ENCODE data around the gene MAD1L1.

The MAD1L1 gene

DNA sequence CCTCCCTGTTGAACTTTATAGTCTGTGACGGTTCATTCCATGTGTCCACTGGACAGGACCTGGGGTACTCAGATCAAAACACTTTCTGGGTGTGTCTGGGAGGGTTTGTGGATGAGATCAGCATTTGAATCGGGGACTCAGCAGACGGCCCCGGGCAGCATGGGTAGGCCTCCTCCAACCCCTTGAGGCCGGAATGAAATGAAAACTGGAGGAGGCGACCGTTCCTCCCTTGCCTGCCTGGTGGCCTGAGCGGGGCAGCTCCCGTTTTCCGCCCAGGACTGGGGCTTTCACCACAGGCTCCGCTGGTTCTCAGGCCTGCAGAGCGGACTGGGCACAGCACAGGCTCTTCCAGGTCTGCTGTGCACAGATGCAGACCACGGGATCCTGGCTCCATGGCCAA, 247.7 kb downstream of the MAD1L1 start:
- H3K4me2 ChIP-seq (ENCODE audit: low read length, poor library complexity, severe bottlenecking): no peak overlapping the region
- no peak overlapping the region for H3K14ac ChIP-seq (ENCODE audit: low read length in 2 of 2)
- no peak overlapping the region for H2AFZ ChIP-seq (ENCODE audit: low read depth, low read length)
- no peak overlapping the region for H2BK15ac ChIP-seq (ENCODE audit: low read depth, poor library complexity, severe bottlenecking)
- no peak overlapping the region for H3K4ac ChIP-seq (ENCODE audit: low read depth in 1 of 2, low read length in 2 of 2)
- no peak overlapping the region for H3K27ac ChIP-seq (ENCODE audit: low read length, poor library complexity, severe bottlenecking)
- no peaks in the 10 kb centered on the region for H3K9me3 ChIP-seq (ENCODE audit: control insufficient read depth, low read length)
- WGBS: 93% methylated on average over 13 of the region's 13 CpGs
- H2BK120ac ChIP-seq (ENCODE audit: low read depth, low read length): no peak overlapping the region
- H4K91ac ChIP-seq (ENCODE audit: low read length): no peak overlapping the region
- H2BK5ac ChIP-seq (ENCODE audit: low read depth, low read length, poor library complexity, severe bottlenecking): no peak overlapping the region
- H3K79me1 ChIP-seq (replicated peaks; ENCODE audit: low read length, poor library complexity, severe bottlenecking): peaks cover 12% of the 10 kb centered on the region
- peaks cover 2% of the 10 kb centered on the region for H3K4me1 ChIP-seq (ENCODE audit: control insufficient read depth, insufficient read depth, low read depth, low read length)
- no peaks in the 10 kb centered on the region for H3K27me3 ChIP-seq (ENCODE audit: control insufficient read depth in 1 of 2, insufficient read depth in 1 of 2, low read length in 2 of 2)
- no peak overlapping the region for H3K4me3 ChIP-seq (ENCODE audit: insufficient read depth in 1 of 2, low read depth in 1 of 2, low read length in 2 of 2)
- H3K36me3 ChIP-seq (ENCODE audit: control insufficient read depth in 1 of 2, insufficient read depth in 2 of 2, low read depth in 1 of 2, low read length in 2 of 2): peaks cover 10 to 41% of the 10 kb centered on the region in 2 experiments
- H4K8ac ChIP-seq (ENCODE audit: low read length): no peak overlapping the region
- no peak overlapping the region for H2BK12ac ChIP-seq (ENCODE audit: low read length in 2 of 2)
- no peak overlapping the region for H2AK5ac ChIP-seq (ENCODE audit: low read length, severe bottlenecking)
- no peak for DNase-seq
- no peak overlapping the region for H3K23ac ChIP-seq (ENCODE audit: low read length in 2 of 2)
- H3K18ac ChIP-seq (ENCODE audit: low read depth in 1 of 2, low read length in 2 of 2): no peak overlapping the region
- no peak overlapping the region for H3K9ac ChIP-seq (ENCODE audit: low read length)

DNA sequence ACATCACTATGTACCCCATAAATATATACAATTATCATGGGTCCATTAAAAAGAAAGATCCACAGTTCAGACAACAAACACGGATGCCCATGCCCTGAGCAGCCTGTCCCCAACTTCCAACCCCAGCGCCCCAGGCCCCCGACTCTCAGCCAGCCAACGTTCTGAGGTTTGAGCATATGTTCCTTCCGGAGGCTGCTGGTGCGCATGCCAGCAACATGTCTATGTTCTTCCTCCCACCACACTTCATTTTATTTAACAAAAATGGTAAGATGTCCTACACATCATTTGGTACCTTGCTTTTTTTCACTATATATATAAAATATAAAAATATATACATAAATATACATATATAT, 250.9 kb downstream of the MAD1L1 start:
- H2AFZ ChIP-seq (ENCODE audit: low read depth, low read length): no peak overlapping the region
- H2BK120ac ChIP-seq (ENCODE audit: low read depth, low read length): no peak overlapping the region
- H3K4me3 ChIP-seq (ENCODE audit: insufficient read depth in 1 of 2, low read depth in 1 of 2, low read length in 2 of 2): no peak overlapping the region
- no peak overlapping the region for H3K18ac ChIP-seq (ENCODE audit: low read depth in 1 of 2, low read length in 2 of 2)
- no peak overlapping the region for H2BK5ac ChIP-seq (ENCODE audit: low read depth, low read length, poor library complexity, severe bottlenecking)
- H3K9me3 ChIP-seq (ENCODE audit: control insufficient read depth, low read length): no peaks in the 10 kb centered on the region
- H3K14ac ChIP-seq (ENCODE audit: low read length in 2 of 2): no peak overlapping the region
- no peak overlapping the region for H2BK12ac ChIP-seq (ENCODE audit: low read length in 2 of 2)
- H3K4me1 ChIP-seq (ENCODE audit: control insufficient read depth, insufficient read depth, low read depth, low read length): peaks cover 2% of the 10 kb centered on the region
- DNase-seq: no peak
- no peak overlapping the region for H3K9ac ChIP-seq (ENCODE audit: low read length)
- H3K27me3 ChIP-seq (ENCODE audit: control insufficient read depth in 1 of 2, insufficient read depth in 1 of 2, low read length in 2 of 2): no peaks in the 10 kb centered on the region
- peaks cover 2% of the 10 kb centered on the region for H3K79me1 ChIP-seq (replicated peaks; ENCODE audit: low read length, poor library complexity, severe bottlenecking)
- H3K4me2 ChIP-seq (ENCODE audit: low read length, poor library complexity, severe bottlenecking): no peak overlapping the region
- H4K91ac ChIP-seq (ENCODE audit: low read length): no peak overlapping the region
- H2BK15ac ChIP-seq (ENCODE audit: low read depth, poor library complexity, severe bottlenecking): no peak overlapping the region
- WGBS: 96% methylated on average over 5 of the region's 6 CpGs
- no peak overlapping the region for H4K8ac ChIP-seq (ENCODE audit: low read length)
- no peak overlapping the region for H2AK5ac ChIP-seq (ENCODE audit: low read length, severe bottlenecking)
- no peak overlapping the region for H3K23ac ChIP-seq (ENCODE audit: low read length in 2 of 2)
- H3K4ac ChIP-seq (ENCODE audit: low read depth in 1 of 2, low read length in 2 of 2): no peak overlapping the region
- H3K36me3 ChIP-seq (ENCODE audit: control insufficient read depth in 1 of 2, insufficient read depth in 2 of 2, low read depth in 1 of 2, low read length in 2 of 2): peaks cover 20 to 48% of the 10 kb centered on the region in 2 experiments
- H3K27ac ChIP-seq (ENCODE audit: low read length, poor library complexity, severe bottlenecking): no peak overlapping the region

DNA sequence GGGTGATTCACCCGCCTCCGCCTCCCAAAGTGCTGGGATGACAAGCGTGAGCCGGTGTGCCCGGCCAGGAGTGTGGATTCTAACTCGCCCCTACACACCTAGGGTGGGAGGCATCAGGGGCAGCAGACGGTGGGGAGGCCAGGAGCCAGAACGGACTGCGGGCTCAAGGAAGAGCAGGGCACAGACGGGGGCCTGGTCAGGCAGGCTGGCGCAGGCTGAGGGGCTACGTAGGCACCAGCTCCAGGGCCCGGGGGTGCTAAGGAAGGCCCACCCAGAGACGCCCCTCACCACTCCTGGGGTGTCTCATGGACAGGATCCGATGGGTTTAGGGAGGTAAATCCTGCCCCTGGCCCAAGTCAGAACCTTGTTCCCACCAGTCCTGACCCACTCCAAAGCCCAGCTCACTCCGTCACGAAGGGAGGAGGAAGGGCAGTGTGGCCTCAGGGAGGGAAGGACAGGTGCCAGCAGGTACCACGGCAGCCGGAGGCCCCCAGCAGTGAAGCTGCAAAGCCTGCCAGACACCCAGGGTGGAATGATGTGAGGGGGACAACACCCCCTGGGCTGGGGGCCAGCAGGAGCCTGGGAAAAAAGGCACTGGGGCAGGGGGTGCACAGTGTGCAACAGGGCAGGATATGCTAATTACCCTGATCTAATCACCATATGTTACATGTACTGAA, 251.4 kb downstream of the MAD1L1 start:
- Histone ChIP-seq H4K8ac (ENCODE audit: low read length) (no peak overlapping the region), H2BK5ac (ENCODE audit: low read depth, low read length, poor library complexity, severe bottlenecking) (no peak overlapping the region), H3K18ac (ENCODE audit: low read depth in 1 of 2, low read length in 2 of 2) (no peak overlapping the region), H3K36me3 (ENCODE audit: control insufficient read depth in 1 of 2, insufficient read depth in 2 of 2, low read depth in 1 of 2, low read length in 2 of 2) (peaks cover 20 to 47% of the 10 kb centered on the region in 2 experiments), H2BK12ac (ENCODE audit: low read length in 2 of 2) (no peak overlapping the region), H3K4me3 (ENCODE audit: insufficient read depth in 1 of 2, low read depth in 1 of 2, low read length in 2 of 2) (no peak overlapping the region), H3K23ac (ENCODE audit: low read length in 2 of 2) (no peak overlapping the region), H4K91ac (ENCODE audit: low read length) (no peak overlapping the region), H2AFZ (ENCODE audit: low read depth, low read length) (no peak overlapping the region), H3K4me2 (ENCODE audit: low read length, poor library complexity, severe bottlenecking) (no peak overlapping the region), H3K79me1 (replicated peaks; ENCODE audit: low read length, poor library complexity, severe bottlenecking) (peaks cover 2% of the 10 kb centered on the region), H3K27me3 (ENCODE audit: control insufficient read depth in 1 of 2, insufficient read depth in 1 of 2, low read length in 2 of 2) (no peaks in the 10 kb centered on the region), H3K9me3 (ENCODE audit: control insufficient read depth, low read length) (no peaks in the 10 kb centered on the region), H3K4ac (ENCODE audit: low read depth in 1 of 2, low read length in 2 of 2) (no peak overlapping the region), H3K14ac (ENCODE audit: low read length in 2 of 2) (no peak overlapping the region), H3K4me1 (ENCODE audit: control insufficient read depth, insufficient read depth, low read depth, low read length) (peaks cover 2% of the 10 kb centered on the region), H2BK120ac (ENCODE audit: low read depth, low read length) (no peak overlapping the region), H3K9ac (ENCODE audit: low read length) (no peak overlapping the region), H3K27ac (ENCODE audit: low read length, poor library complexity, severe bottlenecking) (no peak overlapping the region), H2BK15ac (ENCODE audit: low read depth, poor library complexity, severe bottlenecking) (no peak overlapping the region), H2AK5ac (ENCODE audit: low read length, severe bottlenecking) (no peak overlapping the region)
- WGBS: 92% methylated on average over 19 of the region's 19 CpGs
- no peak for DNase-seq

DNA sequence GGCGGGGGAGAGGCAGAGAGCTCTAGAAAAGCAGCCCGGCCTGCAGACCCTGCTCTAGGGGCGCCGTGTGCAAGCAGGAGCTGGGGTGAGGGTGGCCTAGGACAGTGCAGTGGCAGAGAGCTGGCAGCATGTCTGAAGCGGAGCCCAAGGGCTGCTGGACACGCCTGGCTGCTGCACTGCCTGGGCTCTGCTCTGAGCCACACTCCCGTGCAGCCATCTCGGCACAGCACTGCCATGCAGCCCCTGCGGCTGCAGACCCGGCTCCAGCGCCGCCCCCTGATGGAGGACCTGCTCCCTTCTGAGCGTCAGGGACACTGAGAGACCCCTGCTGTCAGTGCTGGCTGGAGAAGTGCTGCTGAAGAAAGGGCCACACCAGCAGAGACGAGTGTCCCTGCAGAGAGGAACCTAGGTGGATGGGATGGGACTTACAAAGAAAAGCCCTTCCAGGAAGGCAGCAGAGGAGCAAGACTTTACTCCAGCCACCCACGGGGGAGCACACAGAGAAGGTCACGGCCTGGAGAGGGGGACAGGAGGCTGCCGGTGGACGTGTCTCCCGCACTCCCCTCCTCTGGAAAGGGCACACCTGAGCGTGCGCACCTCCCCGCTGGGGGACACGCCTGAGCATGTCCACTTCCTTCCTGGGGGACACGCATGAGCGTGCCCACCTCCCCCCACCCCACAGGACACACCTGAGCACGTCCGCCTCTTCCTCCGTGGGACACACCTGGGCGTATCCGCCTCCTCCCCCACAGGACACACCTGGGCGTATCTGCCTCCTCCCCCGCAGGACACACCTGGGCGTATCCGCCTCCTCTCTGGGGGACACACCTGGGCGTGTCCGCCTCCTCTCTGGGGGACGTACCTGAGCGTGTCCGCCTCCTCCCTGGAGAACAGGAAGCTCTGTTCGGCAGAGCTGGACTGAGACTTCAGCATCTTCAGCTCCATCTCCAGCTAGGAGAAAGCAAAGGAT, 252.9 kb downstream of the MAD1L1 start:
- WGBS: 95% methylated on average over 39 of the region's 40 CpGs
- H3K27me3 ChIP-seq (ENCODE audit: control insufficient read depth in 1 of 2, insufficient read depth in 1 of 2, low read length in 2 of 2): no peaks in the 10 kb centered on the region

More for the DNA sequence above, 252.9 kb downstream of the MAD1L1 start:
- Histone ChIP-seq H3K23ac (ENCODE audit: low read length in 2 of 2) (no peak overlapping the region), H4K91ac (ENCODE audit: low read length) (no peak overlapping the region), H3K79me1 (replicated peaks; ENCODE audit: low read length, poor library complexity, severe bottlenecking) (peaks cover 2% of the 10 kb centered on the region), H2AFZ (ENCODE audit: low read depth, low read length) (no peak overlapping the region), H3K18ac (ENCODE audit: low read depth in 1 of 2, low read length in 2 of 2) (no peak overlapping the region), H2AK5ac (ENCODE audit: low read length, severe bottlenecking) (no peak overlapping the region), H3K4me1 (ENCODE audit: control insufficient read depth, insufficient read depth, low read depth, low read length) (peaks cover 2% of the 10 kb centered on the region), H4K8ac (ENCODE audit: low read length) (no peak overlapping the region), H3K36me3 (ENCODE audit: control insufficient read depth in 1 of 2, insufficient read depth in 2 of 2, low read depth in 1 of 2, low read length in 2 of 2) (peaks cover 19 to 44% of the 10 kb centered on the region in 2 experiments), H3K27ac (ENCODE audit: low read length, poor library complexity, severe bottlenecking) (no peak overlapping the region), H2BK120ac (ENCODE audit: low read depth, low read length) (no peak overlapping the region), H2BK12ac (ENCODE audit: low read length in 2 of 2) (no peak overlapping the region), H2BK15ac (ENCODE audit: low read depth, poor library complexity, severe bottlenecking) (no peak overlapping the region), H3K4me2 (ENCODE audit: low read length, poor library complexity, severe bottlenecking) (no peak overlapping the region), H3K9ac (ENCODE audit: low read length) (no peak overlapping the region), H3K4me3 (ENCODE audit: insufficient read depth in 1 of 2, low read depth in 1 of 2, low read length in 2 of 2) (no peak overlapping the region), H3K9me3 (ENCODE audit: control insufficient read depth, low read length) (no peaks in the 10 kb centered on the region), H2BK5ac (ENCODE audit: low read depth, low read length, poor library complexity, severe bottlenecking) (peak overlapping the region; percentile 12), H3K4ac (ENCODE audit: low read depth in 1 of 2, low read length in 2 of 2) (no peak overlapping the region), H3K14ac (ENCODE audit: low read length in 2 of 2) (no peak overlapping the region)
- DNase-seq: no peak

Measured in mesenchymal stem cell (in vitro differentiated cells and primary cell).